ENCODE data around the gene RARRES1.

- no peak for TF ChIP-seq CTCF (IDR thresholded peaks at IDR 0.05)
- TF ChIP-seq ZBTB21 (CRISPR knock-in tag; IDR thresholded peaks at IDR 0.05; ENCODE audit: borderline replicate concordance), result no peak
- TF ChIP-seq TEAD4 (CRISPR knock-in tag; IDR thresholded peaks at IDR 0.05), result no peak
- TF ChIP-seq PREB (CRISPR knock-in tag; IDR thresholded peaks at IDR 0.05; ENCODE audit: borderline replicate concordance), result no peak
- no peak for TF ChIP-seq ZNF423 (CRISPR knock-in tag; IDR thresholded peaks at IDR 0.05)
- TF ChIP-seq MAX (CRISPR knock-in tag; IDR thresholded peaks at IDR 0.05), result no peak
- no peak for TF ChIP-seq HMGXB4 (CRISPR knock-in tag; IDR thresholded peaks at IDR 0.05)
Observed at GRCh38 chr3:158731486-158731885, 771 bp downstream of the RARRES1 start.
